ENCODE data around the gene EHMT1.

- TF ChIP-seq CTCF (IDR thresholded peaks at IDR 0.05) (no peak), POLR2AphosphoS5 (IDR thresholded peaks at IDR 0.05; ENCODE audit: low read depth, low read length) (no peak), SMC3 (IDR thresholded peaks at IDR 0.05; ENCODE audit: low read depth, low read length) (no peak), GABPA (IDR thresholded peaks at IDR 0.05; ENCODE audit: low read depth) (no peak), CHD2 (IDR thresholded peaks at IDR 0.05; ENCODE audit: low read length, partially characterized antibody) (no peak)
Observed at GRCh38 chr9:137873858-137874362, 255.1 kb downstream of the EHMT1 start.
